Upper lobe of left lung (tissue), 4 donors: ENCODE results near the gene IPCEF1.

Source experiments
- CTCF ChIP-seq, 6 experiments: fragments of 450-650 bp in 4 of 6; fragments of 200-600 bp in 2 of 6; sonication (generic) in 2 of 6; IDR thresholded peaks; one replicate each; pipeline ENCODE4 v1.5.1; 2016 to 2019; ENCODE audit warnings: antibody characterized with exemption in 6 of 6
- EP300 ChIP-seq, 4 donors: sonication (generic); formaldehyde crosslinking; IDR thresholded peaks; one replicate each; pipeline ENCODE4 v1.5.1; 2017; ENCODE audit warnings: antibody characterized with exemption in 4 of 4, control low read depth in 2 of 4
- POLR2A ChIP-seq, 4 donors: fragments of 450-650 bp; IDR thresholded peaks; one replicate each; pipeline ENCODE4 v1.5.1; 2016 to 2017; ENCODE audit warnings: antibody characterized with exemption in 4 of 4, mild to moderate bottlenecking in 2 of 4
- POLR2AphosphoS5 ChIP-seq, 2 donors: sonication (generic); formaldehyde crosslinking; IDR thresholded peaks; one replicate each; pipeline ENCODE4 v1.5.1; 2017; ENCODE audit warnings: antibody characterized with exemption in 2 of 2

GRCh38 chr6:154359679-154360078, 3.1 kb upstream of the IPCEF1 start:
- TF ChIP-seq CTCF (IDR thresholded peaks at IDR 0.05) = no peak
- no peak for TF ChIP-seq POLR2AphosphoS5 (IDR thresholded peaks at IDR 0.05)
- TF ChIP-seq POLR2A (IDR thresholded peaks at IDR 0.05) = no peak
- no peak for TF ChIP-seq EP300 (IDR thresholded peaks at IDR 0.05)
